ENCODE results near the gene STAP2.

Gene STAP2

DNA sequence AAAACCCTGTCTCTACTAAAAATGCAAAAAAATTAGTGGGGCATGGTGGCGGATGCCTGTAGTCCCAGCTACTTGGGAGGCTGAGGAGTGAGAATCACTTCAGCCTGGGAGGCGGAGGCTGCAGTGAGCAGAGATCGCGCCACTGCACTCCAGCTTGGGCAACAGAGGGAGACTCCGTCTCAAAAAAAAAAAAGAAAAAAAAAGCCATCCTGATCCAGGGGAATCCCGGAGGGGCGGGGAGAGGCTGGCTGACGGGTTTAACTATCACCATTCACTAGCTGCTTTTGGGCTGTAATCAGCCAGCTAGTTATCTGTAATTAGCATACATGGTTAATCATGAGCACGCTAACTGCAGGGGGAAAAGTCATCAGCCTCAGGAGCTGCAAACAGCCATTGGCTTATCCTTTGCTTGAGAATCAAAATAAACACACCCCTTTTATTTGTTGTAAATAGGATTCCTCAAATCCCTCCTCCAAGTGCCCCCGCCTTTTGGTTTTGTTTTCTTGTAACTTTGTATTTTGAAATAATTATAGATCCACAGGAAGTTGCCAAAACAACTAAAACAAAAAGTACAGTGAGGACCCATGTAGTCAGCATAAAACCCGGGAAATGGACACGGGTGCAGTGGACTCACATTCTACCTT, 24.7 kb downstream of the STAP2 start:
- Histone ChIP-seq H3K4me1 (ENCODE audit: insufficient read depth, low read length, severe bottlenecking) (no peaks in the 10 kb centered on the region), H3K9ac (ENCODE audit: low read length) (no peak overlapping the region), H3K9me2 (ENCODE audit: low read depth, low read length) (no peaks in the 10 kb centered on the region), H3K4me2 (ENCODE audit: low read length) (no peak overlapping the region), H3K4me3 (ENCODE audit: low read depth, low read length, poor library complexity, severe bottlenecking) (no peak overlapping the region), H3K79me2 (ENCODE audit: insufficient read depth, low read length) (no peaks in the 10 kb centered on the region), H3K9me3 (ENCODE audit: low read length) (no peaks in the 10 kb centered on the region), H3K27me3 (ENCODE audit: insufficient read depth, low read length) (no peaks in the 10 kb centered on the region), H2AFZ (ENCODE audit: low read length) (no peak overlapping the region), H3K27ac (ENCODE audit: low read depth, low read length, poor library complexity, severe bottlenecking) (no peak overlapping the region), H3F3A (ENCODE audit: insufficient read depth, low read length) (no peaks in the 10 kb centered on the region), H3K36me3 (ENCODE audit: insufficient read depth, low read length) (peaks cover 7% of the 10 kb centered on the region; the same call in 1 of the 2 replicates), H4K20me1 (ENCODE audit: insufficient read depth, low read length) (no peaks in the 10 kb centered on the region)
- TF ChIP-seq EZH2 (IDR thresholded peaks at IDR 0.05; ENCODE audit: borderline replicate concordance, low read length): no peak
- TF ChIP-seq, protein P1, sequence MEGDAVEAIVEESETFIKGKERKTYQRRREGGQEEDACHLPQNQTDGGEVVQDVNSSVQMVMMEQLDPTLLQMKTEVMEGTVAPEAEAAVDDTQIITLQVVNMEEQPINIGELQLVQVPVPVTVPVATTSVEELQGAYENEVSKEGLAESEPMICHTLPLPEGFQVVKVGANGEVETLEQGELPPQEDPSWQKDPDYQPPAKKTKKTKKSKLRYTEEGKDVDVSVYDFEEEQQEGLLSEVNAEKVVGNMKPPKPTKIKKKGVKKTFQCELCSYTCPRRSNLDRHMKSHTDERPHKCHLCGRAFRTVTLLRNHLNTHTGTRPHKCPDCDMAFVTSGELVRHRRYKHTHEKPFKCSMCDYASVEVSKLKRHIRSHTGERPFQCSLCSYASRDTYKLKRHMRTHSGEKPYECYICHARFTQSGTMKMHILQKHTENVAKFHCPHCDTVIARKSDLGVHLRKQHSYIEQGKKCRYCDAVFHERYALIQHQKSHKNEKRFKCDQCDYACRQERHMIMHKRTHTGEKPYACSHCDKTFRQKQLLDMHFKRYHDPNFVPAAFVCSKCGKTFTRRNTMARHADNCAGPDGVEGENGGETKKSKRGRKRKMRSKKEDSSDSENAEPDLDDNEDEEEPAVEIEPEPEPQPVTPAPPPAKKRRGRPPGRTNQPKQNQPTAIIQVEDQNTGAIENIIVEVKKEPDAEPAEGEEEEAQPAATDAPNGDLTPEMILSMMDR (IDR thresholded peaks at IDR 0.05; ENCODE audit: low read length): no peak

DNA sequence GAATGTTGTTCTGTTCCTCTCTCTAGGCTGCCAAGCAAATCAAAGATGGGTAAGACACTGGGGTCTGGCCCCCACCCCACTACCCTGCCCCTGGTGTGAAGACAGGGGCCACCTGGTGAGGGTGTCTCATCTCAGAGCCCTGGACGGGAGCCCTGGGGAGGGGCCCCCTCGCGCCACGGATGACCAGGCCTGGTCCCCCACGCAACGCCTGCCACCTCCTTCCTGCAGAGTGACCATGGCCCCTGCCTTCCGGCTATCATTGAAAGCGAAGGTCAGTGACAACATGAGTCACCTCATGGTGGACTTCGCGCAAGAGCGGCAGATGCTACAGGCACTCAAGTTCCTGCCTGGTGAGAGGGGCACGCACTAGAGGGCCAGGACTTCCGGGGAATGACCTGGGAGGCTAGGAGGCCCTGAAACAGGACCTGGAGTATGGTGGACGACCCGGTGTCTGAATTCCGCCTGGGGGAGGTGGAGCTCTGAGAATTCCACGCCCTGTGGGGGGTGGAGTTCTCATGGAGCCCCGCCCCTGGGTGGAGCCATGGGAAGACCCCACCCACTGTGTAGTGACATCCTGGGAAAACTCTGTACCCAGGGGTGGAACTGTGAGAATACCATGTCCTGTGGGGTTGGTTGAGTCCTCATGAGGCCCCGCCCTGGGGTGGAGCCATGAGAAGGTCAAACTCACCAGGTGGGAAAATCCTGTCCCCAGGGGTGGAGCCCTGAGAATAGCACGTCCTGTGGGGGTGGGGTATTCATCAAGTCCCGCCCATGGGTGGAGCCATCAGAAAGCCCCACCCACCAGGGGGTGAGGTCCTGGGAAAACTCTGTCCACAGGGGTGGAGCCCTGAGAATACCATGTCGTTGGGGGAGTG, 28.1 kb downstream of the STAP2 start:
- Histone ChIP-seq H3K9ac (ENCODE audit: low read length) (no peak overlapping the region), H3K36me3 (ENCODE audit: insufficient read depth, low read length) (peaks cover 10% of the 10 kb centered on the region; the same call in 1 of the 2 replicates), H4K20me1 (ENCODE audit: insufficient read depth, low read length) (no peaks in the 10 kb centered on the region), H3K4me1 (ENCODE audit: insufficient read depth, low read length, severe bottlenecking) (no peaks in the 10 kb centered on the region), H3K4me3 (ENCODE audit: low read depth, low read length, poor library complexity, severe bottlenecking) (no peak overlapping the region), H3K4me2 (ENCODE audit: low read length) (no peak overlapping the region), H3K27me3 (ENCODE audit: insufficient read depth, low read length) (no peaks in the 10 kb centered on the region), H3K9me3 (ENCODE audit: low read length) (no peaks in the 10 kb centered on the region), H3F3A (ENCODE audit: insufficient read depth, low read length) (no peaks in the 10 kb centered on the region), H3K27ac (ENCODE audit: low read depth, low read length, poor library complexity, severe bottlenecking) (no peak overlapping the region), H2AFZ (ENCODE audit: low read length) (no peak overlapping the region), H3K9me2 (ENCODE audit: low read depth, low read length) (no peaks in the 10 kb centered on the region), H3K79me2 (ENCODE audit: insufficient read depth, low read length) (no peaks in the 10 kb centered on the region)
- TF ChIP-seq, protein P1 (IDR thresholded peaks at IDR 0.05; ENCODE audit: low read length): no peak
- TF ChIP-seq EZH2 (IDR thresholded peaks at IDR 0.05; ENCODE audit: borderline replicate concordance, low read length): no peak

DNA sequence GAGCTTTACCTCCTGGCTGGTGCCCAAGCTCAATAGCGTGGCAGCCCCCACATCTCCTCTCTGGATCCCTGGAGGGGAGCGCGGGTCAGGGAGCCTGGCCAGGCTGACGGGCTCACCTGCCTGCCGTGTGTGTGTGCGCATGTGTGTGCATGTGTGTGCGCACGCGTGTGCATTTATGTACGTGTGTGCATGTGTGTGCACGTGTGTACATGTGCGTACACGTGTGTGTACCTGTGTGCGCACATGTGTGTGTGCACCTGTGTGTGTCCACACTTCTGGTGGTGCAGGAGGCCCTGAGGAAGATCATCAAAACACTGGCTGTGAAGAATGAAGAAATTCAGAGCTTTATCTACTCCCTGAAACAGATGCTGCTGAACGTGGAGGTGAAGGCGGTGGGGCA, 33.0 kb downstream of the STAP2 start:
- no peaks in the 10 kb centered on the region for H4K20me1 ChIP-seq (ENCODE audit: insufficient read depth, low read length)
- H3F3A ChIP-seq (ENCODE audit: insufficient read depth, low read length): no peaks in the 10 kb centered on the region
- no peak overlapping the region for H3K27ac ChIP-seq (ENCODE audit: low read depth, low read length, poor library complexity, severe bottlenecking)
- TF ChIP-seq, protein P1 (IDR thresholded peaks at IDR 0.05; ENCODE audit: low read length): no peak
- TF ChIP-seq EZH2 (IDR thresholded peaks at IDR 0.05; ENCODE audit: borderline replicate concordance, low read length): no peak
- no peak overlapping the region for H3K9ac ChIP-seq (ENCODE audit: low read length)
- H3K36me3 ChIP-seq (ENCODE audit: insufficient read depth, low read length): peaks cover 9% of the 10 kb centered on the region; the same call in 1 of the 2 replicates
- H3K79me2 ChIP-seq (ENCODE audit: insufficient read depth, low read length): no peaks in the 10 kb centered on the region
- H3K27me3 ChIP-seq (ENCODE audit: insufficient read depth, low read length): no peaks in the 10 kb centered on the region
- no peak overlapping the region for H3K4me2 ChIP-seq (ENCODE audit: low read length)
- H3K4me3 ChIP-seq (ENCODE audit: low read depth, low read length, poor library complexity, severe bottlenecking): peak overlapping the region; percentile 61
- H3K4me1 ChIP-seq (ENCODE audit: insufficient read depth, low read length, severe bottlenecking): peaks cover 16% of the 10 kb centered on the region
- no peaks in the 10 kb centered on the region for H3K9me2 ChIP-seq (ENCODE audit: low read depth, low read length)
- no peaks in the 10 kb centered on the region for H3K9me3 ChIP-seq (ENCODE audit: low read length)
- no peak overlapping the region for H2AFZ ChIP-seq (ENCODE audit: low read length)
